Measurements from ENCODE around the gene BCR.

BCR gene

GRCh38 chr22:23277583-23278295, 97.4 kb downstream of the BCR start:
- no peak for FAIRE-seq

GRCh38 chr22:23278883-23279675, 98.8 kb downstream of the BCR start:
- FAIRE-seq, result no peak

- FAIRE-seq, result no peak
Observed at GRCh38 chr22:23279781-23280180, 99.5 kb downstream of the BCR start.

- no peak for FAIRE-seq
Observed at GRCh38 chr22:23280356-23281052, 100.2 kb downstream of the BCR start.

- FAIRE-seq, result no peak
Observed at GRCh38 chr22:23281053-23281405, 100.7 kb downstream of the BCR start.

GRCh38 chr22:23281406-23282088, 101.2 kb downstream of the BCR start:
- FAIRE-seq, result no peak

- FAIRE-seq, result no peak
Observed at GRCh38 chr22:23282089-23282501, 101.8 kb downstream of the BCR start.

- no peak for FAIRE-seq
Observed at GRCh38 chr22:23282516-23282915, 102.2 kb downstream of the BCR start.

- FAIRE-seq, result no peak
Observed at GRCh38 chr22:23282986-23283385, 102.7 kb downstream of the BCR start.

GRCh38 chr22:23283591-23284503, 103.5 kb downstream of the BCR start:
- no peak for FAIRE-seq

- no peak for FAIRE-seq
Observed at GRCh38 chr22:23284504-23285033, 104.3 kb downstream of the BCR start.

- FAIRE-seq, result no peak
Observed at GRCh38 chr22:23285236-23285635, 104.9 kb downstream of the BCR start.

- no peak for FAIRE-seq
Observed at GRCh38 chr22:23285734-23286133, 105.4 kb downstream of the BCR start.

GRCh38 chr22:23286296-23286695, 106.0 kb downstream of the BCR start:
- no peak for FAIRE-seq

GRCh38 chr22:23287136-23288095, 107.1 kb downstream of the BCR start:
- FAIRE-seq, result no peak

GRCh38 chr22:23288301-23289129, 108.2 kb downstream of the BCR start:
- FAIRE-seq, result no peak

- no peak for FAIRE-seq
Observed at GRCh38 chr22:23289130-23289503, 108.8 kb downstream of the BCR start.

- no peak for FAIRE-seq
Observed at GRCh38 chr22:23289851-23290724, 109.8 kb downstream of the BCR start.
